GM21528 (cell line): ENCODE measurements around the gene IFT122.
"Not testable (repeated sequence)": the region's sequence is repeated elsewhere in the genome, so short reads cannot be mapped to it uniquely, and the experiment has no call there.

Experiments used
- ATAC-seq: cut with Tn5 transposase; IDR thresholded peaks from one replicate; pipeline ENCODE4 v1.9.1; 2021; ENCODE audit warnings: mild to moderate bottlenecking, moderate library complexity; ENCODE audit not compliant: unreplicated experiment, low FRiP score

The IFT122 gene

DNA sequence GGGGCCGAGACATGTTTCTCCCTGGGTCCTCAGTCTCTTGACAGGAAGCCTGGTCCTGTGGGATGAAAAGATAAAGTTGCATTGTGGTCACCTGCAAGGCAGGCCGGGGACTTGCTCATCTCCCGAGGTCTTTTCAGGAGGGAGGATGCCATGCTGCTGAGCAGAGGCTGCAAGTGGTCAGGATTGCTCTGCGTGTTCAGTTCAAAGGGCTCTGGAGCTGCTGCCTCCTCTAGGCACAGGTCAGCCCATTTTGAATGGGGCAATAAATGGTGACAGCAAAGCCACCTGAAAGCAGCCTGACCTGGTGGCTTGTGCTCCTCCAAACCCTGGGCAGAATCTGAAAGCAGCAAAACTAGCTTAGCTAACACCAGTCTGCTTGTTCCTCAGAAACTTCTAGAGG lies 51.1 kb downstream of the IFT122 start:
- ATAC-seq, result not testable (repeated sequence)

DNA sequence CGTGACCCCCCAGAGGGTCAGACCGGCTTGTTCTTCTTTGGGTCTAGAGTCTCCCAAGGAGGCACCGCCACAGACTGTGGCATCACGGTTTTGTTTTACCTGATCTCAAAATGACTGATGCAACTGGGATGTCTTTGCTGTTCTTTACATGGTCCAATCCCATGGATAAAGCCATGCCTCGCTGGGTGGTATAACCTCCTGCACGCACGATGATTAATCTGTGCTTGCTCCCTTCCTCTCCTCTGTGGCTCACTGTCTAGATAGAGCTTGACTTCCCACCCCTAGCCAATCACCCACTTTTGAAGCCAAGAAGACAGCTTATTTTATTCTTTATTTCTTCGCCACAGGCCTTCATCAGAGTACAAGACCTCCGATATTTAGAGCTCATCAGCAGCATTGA lies 51.8 kb downstream of the IFT122 start:
- ATAC-seq, result no peak

DNA sequence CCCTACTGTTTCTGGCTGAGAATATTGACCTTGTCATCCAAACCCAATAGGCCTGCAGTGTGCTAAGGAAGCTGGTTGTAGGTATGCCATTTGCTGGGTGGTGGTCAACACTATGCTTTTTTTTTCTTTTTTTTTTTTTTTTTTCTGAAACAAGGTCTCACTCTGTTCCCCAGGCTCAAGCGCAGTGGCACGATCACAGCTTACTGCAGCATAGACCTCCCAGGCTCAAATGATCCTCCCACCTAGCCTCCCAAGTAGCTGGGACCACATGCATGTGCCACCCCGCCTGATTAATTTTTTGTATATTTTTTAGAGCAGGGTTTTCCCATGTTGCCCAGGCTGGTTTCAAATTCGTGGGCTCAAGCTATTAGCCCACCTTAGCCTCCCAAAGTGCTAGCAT lies 52.7 kb downstream of the IFT122 start:
- ATAC-seq, result no peak

DNA sequence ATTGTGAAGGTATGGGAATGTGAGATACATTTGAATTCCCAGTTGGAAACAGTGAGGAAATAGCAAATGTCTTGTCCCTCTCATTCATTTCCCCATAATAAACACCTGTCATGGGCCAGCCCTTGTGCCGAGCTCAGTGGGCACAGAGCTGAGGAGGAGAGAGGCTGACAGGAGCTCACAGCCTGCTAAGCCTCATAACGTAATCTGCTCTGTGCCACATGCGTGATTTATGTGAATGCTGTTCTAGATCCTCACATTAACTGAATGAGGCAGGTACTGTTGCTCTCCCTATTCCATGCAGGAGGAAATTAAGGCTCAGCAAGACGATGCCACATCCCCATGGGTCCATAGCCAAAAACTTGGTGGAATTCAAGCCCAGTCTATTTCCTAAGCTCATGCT lies 53.2 kb downstream of the IFT122 start:
- ATAC-seq, result no peak

DNA sequence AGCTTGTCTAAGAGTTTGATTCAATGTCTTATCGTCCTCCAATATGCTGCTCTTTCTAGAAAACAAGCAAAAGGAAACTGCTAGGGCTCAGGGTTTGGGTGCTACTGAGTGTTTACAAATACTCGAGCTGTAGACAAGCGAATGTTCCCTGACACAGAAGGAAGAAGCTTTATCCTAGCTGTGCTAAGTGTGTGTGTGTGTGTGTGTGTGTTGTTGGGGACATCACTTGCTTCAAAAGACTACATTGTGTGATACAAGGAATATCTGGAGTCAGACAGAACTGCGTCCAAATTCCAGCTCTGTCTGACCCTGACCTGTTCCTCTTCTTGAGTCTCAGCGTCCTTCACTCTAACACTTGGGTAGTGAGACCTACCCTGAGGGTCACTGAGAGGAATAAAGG lies 54.5 kb downstream of the IFT122 start:
- not testable (repeated sequence) for ATAC-seq

DNA sequence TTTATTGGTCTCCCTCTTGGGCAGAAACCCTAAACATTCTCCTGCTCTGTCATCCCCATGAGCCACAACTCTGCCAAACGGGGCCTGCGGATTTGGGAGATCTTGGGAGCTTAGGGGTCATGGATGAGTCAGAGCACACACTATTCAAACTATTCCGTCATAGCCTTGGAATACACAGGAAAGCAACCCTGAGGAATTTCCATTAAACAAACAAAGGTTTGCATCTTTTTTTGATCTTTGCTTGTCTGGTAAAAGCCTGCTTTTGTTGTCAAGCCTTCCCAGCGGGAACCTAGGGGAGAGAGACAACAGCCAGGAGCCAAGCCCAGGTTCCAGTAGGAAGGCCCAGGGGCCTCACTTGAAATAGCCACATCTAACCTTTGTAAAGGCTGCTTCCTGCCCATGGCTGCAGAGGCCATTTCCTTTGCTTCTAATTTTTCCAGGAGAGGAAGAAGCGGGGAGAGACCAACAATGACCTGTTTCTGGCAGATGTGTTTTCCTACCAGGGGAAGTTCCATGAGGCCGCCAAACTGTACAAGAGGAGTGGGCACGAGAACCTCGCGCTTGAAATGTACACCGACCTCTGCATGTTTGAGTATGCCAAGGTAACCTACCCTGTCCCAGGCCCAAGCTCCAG lies 55.1 kb downstream of the IFT122 start:
- ATAC-seq, result not testable (repeated sequence)

DNA sequence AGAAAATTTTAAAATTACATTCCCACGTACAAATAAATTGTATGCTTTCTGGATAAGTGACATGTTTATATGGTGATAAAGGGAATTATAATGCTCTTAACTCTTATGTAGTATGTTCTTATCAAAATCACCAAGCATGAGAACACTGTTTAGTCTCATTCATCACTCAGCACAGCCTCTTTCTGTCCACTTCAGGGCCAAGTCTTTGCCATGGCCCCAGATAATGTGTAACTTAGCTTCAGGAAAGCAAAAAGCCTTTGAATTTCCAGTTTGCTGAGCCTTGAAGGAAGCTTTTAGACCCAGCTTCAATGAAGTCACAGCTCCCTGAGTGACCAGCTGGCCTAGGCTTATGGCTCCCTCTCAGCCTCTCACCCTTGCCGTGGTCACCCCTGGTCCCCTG lies 57.9 kb downstream of the IFT122 start:
- not testable (repeated sequence) for ATAC-seq

DNA sequence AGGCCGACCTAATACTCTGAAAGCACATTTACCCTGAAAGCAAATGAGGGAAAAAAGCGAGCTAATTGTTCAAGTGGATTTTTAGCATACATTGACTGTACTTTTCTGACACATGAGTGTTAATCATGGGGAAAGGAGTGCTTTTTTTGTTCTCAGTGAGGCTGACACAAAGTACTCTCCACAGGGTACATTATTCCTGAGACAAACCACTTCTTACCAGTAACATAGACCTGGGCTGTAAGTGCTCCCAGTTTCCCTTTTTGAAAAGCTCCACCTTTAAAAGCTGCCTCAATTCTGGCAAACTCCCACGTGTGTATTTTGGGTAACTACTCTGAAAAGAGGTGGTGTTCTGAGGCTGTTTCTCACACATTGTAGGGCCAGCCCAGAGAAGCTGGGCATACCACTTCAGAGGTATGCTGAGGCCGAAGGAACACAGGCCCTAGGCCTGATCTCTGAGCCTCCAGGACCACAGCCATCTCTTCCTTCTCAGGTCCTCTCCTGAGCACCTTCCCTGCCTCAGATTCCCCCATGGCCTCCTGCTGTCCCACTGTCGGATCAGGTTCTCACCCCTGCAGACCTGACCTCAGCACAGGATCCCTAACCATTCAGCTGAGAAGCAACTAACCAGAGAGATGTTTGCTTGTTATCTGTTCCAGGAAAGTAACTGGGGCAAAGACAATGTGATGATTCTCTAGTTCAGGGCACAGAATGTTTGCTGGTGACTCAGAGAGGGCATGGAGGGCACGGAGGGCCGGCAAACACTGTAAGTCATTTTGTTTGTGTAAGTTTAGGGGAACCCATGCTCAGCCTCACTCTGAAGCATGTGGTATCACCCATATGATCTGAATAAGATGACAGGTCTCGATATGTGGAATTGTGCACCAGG lies 58.8 kb downstream of the IFT122 start:
- not testable (repeated sequence) for ATAC-seq

DNA sequence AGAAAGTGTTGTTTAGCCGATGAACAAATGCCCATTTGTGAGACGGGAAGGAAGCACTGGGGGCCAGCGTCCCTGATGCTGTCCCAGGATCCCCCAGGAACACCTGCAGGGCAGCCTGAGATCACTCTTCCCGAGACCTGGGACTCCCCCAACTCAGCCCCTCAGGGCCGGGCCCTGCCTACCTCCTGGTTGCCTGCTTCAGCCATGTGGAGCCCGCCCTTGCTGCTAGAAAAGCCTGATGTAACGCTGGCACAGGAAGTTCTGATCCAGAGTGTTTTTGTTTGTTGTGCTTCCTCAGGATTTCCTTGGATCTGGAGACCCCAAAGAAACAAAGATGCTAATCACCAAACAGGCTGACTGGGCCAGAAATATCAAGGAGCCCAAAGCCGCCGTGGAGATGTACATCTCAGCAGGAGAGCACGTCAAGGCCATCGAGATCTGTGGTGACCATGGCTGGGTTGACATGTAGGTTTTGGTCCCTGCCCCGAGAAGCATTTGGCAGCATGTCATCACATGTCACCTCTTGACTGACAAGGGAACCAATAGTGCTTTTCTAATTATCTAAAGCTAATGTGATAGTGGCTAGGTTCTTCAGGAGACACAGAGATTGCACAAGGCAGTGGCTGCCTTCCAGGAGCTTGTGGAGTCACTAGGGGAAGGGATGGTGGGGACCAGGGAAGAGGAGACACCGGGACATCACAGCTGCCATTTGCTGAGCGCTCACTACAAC lies 59.7 kb downstream of the IFT122 start:
- not testable (repeated sequence) for ATAC-seq

DNA sequence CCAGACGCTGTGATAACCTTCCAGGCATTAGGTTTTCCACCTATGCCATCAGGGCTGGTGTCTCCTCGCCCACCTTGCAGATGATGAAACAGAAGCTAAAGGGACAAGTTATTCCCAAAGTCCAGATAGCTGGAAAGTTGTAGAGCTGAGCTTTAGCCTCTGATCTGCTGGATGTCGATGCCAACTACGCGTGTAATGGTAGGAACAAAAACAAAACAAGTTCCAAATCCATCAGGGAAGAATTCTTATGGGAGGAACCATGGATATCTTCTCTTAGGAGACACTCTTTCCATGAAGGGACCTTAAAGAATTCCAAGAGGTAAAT lies 60.3 kb downstream of the IFT122 start:
- ATAC-seq, result no peak

DNA sequence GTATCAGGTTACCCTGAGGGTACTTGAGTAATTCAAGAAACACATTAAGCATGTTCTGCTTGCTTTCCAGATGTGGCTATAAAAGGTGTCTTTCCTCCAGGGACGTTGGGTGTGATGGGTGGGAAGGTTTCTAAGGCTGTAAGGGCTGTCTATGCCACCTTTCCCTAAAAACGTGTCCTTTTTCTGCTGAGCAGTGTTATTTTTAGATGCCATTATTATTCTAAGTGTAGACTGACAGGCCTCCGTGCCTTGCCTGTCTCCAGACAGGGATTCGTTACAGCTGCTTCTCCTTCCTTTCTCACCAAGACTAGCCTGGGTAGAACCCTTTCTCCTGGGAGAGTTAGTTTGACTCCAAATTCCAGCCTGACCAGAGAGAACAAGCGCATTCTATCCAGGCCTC lies 61.6 kb downstream of the IFT122 start:
- no peak for ATAC-seq

DNA sequence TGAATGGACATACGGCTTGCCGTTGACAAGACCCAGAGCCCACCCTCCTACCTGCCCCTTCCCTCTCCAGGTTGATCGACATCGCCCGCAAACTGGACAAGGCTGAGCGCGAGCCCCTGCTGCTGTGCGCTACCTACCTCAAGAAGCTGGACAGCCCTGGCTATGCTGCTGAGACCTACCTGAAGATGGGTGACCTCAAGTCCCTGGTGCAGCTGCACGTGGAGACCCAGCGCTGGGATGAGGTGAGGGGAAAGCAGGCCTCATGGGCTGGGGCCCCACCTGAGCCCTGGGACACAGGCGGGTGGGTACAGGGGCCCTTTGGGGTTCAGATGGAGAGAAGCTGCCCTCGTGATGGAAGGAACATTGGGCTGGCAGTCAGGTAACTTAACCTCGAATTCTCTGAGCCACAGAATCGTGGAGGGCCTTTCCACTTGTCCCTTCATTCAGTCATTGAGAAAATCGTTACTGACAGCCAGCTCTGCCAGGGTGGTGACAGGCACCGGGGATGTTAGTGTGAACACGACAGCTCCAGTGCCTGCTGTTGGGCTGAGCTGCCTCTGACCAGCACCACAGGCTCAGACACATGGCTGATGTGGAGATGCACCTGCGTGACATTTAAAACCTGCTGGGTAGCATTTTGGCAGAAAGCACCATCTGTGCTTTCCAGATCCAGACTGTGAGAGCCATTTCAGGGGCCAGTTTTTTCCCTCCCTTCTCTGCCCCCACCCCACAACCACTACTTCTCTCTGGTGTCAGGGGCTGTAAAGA lies 62.8 kb downstream of the IFT122 start:
- no peak for ATAC-seq

DNA sequence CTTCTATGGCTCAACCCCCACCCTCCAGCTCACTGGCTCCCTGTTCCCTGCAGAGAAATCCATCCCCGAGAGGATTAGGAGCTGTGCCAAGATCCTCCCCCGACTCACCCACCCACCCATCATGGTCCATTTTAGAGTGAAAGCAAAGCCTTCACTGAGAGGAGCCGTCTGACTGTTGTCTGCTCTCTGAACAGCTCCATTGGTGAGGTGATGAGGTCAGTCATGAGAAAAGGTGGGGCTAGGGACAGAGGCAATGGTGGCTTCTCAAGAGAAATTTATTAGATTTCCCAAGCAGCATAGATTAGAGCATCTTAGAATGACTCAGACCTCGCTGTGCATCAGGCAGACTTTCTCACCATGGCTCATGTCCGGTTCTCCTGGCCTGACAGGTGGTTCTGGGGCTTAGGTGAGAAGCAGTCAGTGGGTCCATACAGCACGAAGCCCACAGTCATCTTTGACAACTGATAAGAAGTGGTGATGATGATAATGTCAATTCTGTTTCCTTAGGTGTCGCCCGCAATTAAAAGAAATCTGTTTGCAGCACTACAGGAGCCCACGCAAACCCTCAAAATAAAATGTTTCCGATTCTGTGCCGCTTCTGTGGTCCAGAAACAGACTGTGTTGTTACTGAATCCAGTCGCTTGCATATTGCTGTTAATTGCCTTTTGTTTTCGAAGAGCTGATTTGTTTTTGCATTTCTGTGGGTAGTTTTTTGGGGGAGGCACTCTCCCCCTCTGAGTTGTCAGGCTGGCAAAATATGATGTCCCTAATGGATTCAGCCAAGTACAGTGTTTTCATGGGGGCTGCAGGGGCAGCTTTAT lies 63.7 kb downstream of the IFT122 start:
- ATAC-seq, result no peak

DNA sequence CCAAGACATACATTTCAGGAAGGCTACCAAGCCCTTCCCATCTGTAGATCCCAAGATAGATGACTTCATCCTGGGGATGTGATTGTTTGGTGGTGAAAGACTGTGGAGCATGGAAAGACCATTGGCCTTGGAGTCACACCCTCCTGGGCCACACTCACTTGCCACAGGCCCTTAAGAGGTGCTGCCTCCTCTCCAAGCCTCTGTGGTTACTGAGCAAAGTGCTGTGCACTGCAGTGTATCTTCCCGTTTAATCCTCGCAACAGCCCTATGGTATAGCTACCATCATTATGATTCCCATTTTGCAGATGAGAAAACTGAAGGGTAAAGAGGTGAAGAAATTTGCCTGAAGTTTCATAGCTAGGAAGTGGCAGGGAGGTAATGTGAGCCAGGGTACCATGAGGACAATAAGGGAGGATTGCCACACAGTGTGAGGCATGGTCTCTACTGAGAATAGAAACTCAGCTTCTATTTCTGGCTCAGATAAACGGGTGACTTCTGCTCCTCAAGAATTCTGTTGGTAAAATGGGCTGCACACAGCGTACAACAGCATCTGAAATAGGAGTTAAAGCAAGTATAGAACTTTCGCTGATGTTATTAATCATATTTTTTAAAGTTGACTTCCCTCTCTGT lies 64.6 kb downstream of the IFT122 start:
- ATAC-seq, result no peak

DNA sequence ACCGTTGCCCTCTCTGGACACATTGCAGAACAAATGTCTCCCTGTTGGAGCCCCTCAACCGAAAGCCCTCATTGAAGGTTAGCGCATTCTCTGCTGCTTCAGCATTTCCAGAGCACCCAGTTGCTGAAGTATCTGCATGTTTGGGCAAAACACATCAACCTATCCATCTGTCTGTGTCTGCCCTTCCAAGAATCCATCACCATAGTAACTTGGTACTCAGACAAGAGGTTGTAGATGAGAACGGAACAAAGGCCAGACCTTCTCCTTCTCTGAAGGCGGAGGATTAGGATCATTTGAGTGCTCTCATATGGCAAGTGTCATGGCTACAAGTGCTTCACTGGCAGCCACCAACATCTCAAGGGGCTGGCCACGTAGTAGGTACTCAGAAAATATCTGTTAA lies 65.3 kb downstream of the IFT122 start:
- no peak for ATAC-seq

DNA sequence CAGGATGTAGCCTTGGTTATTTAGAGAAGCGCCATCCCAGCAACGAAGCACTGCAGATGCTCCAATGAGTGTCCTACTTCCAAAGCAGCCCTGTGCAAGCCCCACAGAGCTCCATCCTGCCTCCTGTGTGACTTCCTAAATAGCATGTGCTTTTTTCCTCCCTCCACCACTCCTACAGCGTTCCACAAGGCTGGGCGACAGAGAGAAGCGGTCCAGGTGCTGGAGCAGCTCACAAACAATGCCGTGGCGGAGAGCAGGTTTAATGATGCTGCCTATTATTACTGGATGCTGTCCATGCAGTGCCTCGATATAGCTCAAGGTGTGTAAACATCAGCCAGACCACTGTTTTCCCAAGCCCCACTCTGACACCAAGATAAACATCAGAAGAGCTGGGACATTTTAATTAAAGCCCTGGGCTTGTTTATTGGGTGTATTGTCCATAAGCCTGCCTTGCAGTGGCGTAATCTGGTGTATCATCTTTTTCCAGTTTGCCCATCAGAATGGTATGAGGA lies 66.3 kb downstream of the IFT122 start:
- no peak for ATAC-seq

DNA sequence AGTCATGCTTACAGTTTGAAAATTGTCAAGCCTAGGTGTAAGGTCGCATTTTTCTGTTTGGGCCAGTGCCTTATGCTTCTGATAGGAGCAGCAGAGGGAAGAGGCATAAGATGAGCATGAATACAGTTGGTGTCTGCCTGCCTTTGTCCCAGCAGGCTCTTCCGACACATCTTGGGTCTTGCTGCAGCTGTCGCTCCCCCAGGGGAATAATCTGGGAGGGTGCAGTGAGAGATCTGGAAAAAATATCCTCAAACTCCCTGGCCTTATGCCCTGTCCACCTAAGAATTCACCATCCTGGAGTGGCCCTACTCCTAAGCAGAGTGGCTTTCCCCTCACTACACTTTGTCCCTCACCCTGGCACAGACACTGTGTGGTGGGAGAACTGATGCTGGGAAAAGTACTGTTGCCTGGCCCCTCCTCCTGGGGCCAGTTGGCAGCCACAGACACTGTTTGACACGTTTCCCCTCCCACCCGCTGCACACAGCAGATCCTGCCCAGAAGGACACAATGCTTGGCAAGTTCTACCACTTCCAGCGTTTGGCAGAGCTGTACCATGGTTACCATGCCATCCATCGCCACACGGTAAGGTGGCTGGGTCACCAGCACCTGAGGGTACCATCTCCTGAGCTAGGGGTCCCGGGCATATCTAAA lies 67.3 kb downstream of the IFT122 start:
- no peak for ATAC-seq

DNA sequence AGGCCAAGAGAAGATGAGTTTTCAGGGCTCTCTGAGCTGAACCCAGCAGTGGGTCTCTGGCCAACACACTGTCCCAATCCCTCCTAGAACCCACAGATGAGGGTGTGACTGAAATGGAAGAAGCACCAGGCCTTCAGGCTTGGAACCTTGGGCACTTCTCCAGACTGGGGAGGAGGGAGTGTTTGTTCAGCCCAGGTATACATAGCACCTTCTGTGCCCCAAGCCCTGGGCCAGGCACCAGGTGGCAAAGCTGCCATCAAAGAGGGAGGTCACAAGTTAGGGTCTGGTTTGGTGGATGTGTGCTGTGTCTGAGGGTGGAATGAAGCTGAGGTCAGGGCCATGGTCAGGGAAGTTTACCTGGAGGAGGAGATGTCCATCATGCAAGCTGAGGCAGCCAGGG lies 72.6 kb downstream of the IFT122 start:
- ATAC-seq, result no peak

DNA sequence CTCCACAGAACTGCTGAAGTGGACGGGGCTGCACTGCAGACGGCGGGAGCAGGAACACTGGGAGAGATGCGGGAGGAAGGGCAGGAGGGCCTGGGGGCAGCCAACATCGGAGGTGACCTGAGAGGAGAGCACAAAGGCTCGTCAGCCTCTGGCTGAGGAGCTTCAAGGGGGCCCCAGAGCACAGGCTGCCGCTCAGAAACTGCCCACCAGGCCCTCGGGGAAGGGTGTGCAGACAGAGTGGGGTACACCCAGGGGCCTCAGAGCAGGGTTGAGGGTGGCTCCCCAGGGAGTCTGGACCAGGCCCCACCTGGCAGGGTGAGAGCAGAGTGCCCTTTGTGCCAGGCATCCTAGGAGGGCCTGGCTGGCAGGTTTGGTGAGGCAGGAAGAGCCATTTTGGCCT lies 73.7 kb downstream of the IFT122 start:
- ATAC-seq, result no peak
